ENCODE measurements around the gene MYBPC2. TPM values are rescaled to one million over a fixed set of nuclear protein-coding genes. Genes with fewer than 3 reads are reported as not detected.

MYBPC2 gene
- total RNA-seq, 1 experiment from 2014 or later, result 0.18 TPM

DNA sequence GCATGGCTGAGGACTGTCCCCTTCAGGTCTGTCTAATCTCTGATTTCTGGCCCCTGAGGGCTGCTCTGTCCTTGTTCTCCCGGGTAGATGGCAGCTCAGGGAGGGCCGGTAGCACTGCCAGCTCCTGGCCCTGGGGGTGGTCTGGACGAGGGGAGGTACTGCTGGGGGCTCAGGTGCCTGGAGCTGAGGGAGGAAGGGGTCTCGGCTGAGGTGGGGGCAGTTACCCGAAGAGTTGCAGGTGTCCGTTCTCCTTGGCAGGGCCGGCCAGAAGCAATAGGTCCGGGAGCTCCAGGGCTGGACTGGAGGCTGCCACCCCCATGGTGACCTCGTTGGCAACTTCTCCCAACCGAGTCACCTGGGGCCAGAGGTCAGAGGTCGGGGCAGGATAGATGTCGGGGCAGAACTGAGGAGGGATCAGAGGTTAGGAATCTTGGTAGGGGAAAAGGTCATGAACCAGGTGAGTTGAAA, 42.4 kb downstream of the MYBPC2 start:
- Histone ChIP-seq H3K4me1 (ENCODE audit: control insufficient read depth, insufficient read depth, low read length) (no peaks in the 10 kb centered on the region), H3K27ac (ENCODE audit: low read length) (no peak overlapping the region), H3K27me3 (ENCODE audit: control insufficient read depth, insufficient read depth, low read length) (no peaks in the 10 kb centered on the region), H3K4me3 (ENCODE audit: low read depth in 2 of 2, low read length in 2 of 2) (no peak overlapping the region), H3K9me3 (ENCODE audit: control insufficient read depth, insufficient read depth, low read depth, low read length) (no peaks in the 10 kb centered on the region), H3K36me3 (ENCODE audit: control insufficient read depth, insufficient read depth, low read length) (no peaks in the 10 kb centered on the region)
- DNase-seq (ENCODE audit: low read depth, low spot score) (no peak), ATAC-seq (no peak)
- no peak for TF ChIP-seq TCF7L2 (IDR thresholded peaks at IDR 0.05; ENCODE audit: low read depth, low read length)
- no peak for TF ChIP-seq SIN3A (IDR thresholded peaks at IDR 0.05; ENCODE audit: borderline replicate concordance, insufficient read depth, low read depth, low read length)
- TF ChIP-seq POLR2AphosphoS5 (IDR thresholded peaks at IDR 0.05; ENCODE audit: low read depth, low read length), result no peak
- TF ChIP-seq, protein P1, sequence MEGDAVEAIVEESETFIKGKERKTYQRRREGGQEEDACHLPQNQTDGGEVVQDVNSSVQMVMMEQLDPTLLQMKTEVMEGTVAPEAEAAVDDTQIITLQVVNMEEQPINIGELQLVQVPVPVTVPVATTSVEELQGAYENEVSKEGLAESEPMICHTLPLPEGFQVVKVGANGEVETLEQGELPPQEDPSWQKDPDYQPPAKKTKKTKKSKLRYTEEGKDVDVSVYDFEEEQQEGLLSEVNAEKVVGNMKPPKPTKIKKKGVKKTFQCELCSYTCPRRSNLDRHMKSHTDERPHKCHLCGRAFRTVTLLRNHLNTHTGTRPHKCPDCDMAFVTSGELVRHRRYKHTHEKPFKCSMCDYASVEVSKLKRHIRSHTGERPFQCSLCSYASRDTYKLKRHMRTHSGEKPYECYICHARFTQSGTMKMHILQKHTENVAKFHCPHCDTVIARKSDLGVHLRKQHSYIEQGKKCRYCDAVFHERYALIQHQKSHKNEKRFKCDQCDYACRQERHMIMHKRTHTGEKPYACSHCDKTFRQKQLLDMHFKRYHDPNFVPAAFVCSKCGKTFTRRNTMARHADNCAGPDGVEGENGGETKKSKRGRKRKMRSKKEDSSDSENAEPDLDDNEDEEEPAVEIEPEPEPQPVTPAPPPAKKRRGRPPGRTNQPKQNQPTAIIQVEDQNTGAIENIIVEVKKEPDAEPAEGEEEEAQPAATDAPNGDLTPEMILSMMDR (IDR thresholded peaks at IDR 0.05), result no peak
- TF ChIP-seq, protein P2, sequence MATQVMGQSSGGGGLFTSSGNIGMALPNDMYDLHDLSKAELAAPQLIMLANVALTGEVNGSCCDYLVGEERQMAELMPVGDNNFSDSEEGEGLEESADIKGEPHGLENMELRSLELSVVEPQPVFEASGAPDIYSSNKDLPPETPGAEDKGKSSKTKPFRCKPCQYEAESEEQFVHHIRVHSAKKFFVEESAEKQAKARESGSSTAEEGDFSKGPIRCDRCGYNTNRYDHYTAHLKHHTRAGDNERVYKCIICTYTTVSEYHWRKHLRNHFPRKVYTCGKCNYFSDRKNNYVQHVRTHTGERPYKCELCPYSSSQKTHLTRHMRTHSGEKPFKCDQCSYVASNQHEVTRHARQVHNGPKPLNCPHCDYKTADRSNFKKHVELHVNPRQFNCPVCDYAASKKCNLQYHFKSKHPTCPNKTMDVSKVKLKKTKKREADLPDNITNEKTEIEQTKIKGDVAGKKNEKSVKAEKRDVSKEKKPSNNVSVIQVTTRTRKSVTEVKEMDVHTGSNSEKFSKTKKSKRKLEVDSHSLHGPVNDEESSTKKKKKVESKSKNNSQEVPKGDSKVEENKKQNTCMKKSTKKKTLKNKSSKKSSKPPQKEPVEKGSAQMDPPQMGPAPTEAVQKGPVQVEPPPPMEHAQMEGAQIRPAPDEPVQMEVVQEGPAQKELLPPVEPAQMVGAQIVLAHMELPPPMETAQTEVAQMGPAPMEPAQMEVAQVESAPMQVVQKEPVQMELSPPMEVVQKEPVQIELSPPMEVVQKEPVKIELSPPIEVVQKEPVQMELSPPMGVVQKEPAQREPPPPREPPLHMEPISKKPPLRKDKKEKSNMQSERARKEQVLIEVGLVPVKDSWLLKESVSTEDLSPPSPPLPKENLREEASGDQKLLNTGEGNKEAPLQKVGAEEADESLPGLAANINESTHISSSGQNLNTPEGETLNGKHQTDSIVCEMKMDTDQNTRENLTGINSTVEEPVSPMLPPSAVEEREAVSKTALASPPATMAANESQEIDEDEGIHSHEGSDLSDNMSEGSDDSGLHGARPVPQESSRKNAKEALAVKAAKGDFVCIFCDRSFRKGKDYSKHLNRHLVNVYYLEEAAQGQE (IDR thresholded peaks at IDR 0.05; ENCODE audit: insufficient read depth in 1 of 2, low read depth in 2 of 2, low read length in 1 of 2), result no peak
- intact Hi-C loops (cut with micrococcal nuclease; ENCODE audit: unreplicated experiment) (no loop called here), in situ Hi-C loops (cut with HindIII; ENCODE audit: low pct_unique_long_range_greater_than_20kb, low sequenced_read_pairs) (no loop called here)
- BruUV-seq (replicated peaks), result no TSS peak
- CTCF ChIA-PET, result no interaction called here
- POLR2A ChIA-PET, result no interaction called here

DNA sequence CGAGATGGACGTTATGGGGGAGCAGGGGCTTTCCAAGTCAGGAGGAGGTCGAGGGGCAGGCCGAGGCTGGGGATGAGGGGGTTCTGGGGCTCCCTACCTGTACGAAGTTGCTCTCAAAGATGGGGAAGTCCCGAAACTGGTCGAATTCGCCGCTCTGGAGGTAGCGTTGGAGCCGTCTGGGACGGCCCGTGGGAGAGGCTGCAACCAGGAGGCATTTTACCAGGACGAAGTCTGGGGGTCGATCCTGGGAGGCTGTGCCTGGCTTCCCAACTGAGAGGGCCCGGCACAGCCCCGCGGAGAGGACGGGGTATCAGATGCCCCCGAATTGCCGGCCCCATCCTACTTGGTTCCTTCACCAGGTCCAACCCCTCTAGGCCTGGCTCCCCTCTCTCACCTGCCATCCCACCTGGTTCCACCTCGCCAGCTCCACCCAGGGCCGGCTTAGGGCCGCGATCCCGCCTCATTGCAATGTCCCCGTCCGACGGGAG, 43.1 kb downstream of the MYBPC2 start:
- intact Hi-C loops (cut with micrococcal nuclease; ENCODE audit: unreplicated experiment) (no loop called here), in situ Hi-C loops (cut with HindIII; ENCODE audit: low pct_unique_long_range_greater_than_20kb, low sequenced_read_pairs) (no loop called here)
- ChIA-PET CTCF (no interaction called here), POLR2A (no interaction called here)
- no peaks in the 10 kb centered on the region for H3K27me3 ChIP-seq (ENCODE audit: control insufficient read depth, insufficient read depth, low read length)
- H3K4me3 ChIP-seq (ENCODE audit: low read depth in 2 of 2, low read length in 2 of 2), result peak overlapping the region; percentile 81 to 89
- no peaks in the 10 kb centered on the region for H3K9me3 ChIP-seq (ENCODE audit: control insufficient read depth, insufficient read depth, low read depth, low read length)
- no peaks in the 10 kb centered on the region for H3K4me1 ChIP-seq (ENCODE audit: control insufficient read depth, insufficient read depth, low read length)
- DNase-seq (ENCODE audit: low read depth, low spot score) (no peak), ATAC-seq (no peak)
- H3K27ac ChIP-seq (ENCODE audit: low read length), result no peak overlapping the region
- H3K36me3 ChIP-seq (ENCODE audit: control insufficient read depth, insufficient read depth, low read length), result no peaks in the 10 kb centered on the region
- TF ChIP-seq TCF7L2 (IDR thresholded peaks at IDR 0.05; ENCODE audit: low read depth, low read length) (no peak), POLR2AphosphoS5 (IDR thresholded peaks at IDR 0.05; ENCODE audit: low read depth, low read length) (no peak), SIN3A (IDR thresholded peaks at IDR 0.05; ENCODE audit: borderline replicate concordance, insufficient read depth, low read depth, low read length) (no peak)
- TF ChIP-seq, protein P1 (IDR thresholded peaks at IDR 0.05), result no peak
- TF ChIP-seq, protein P2 (IDR thresholded peaks at IDR 0.05; ENCODE audit: insufficient read depth in 1 of 2, low read depth in 2 of 2, low read length in 1 of 2), result no peak
- BruUV-seq (replicated peaks), result no TSS peak
